OCI-LY7 (cell line): Measurements from ENCODE around the gene TBX2.

Experiments used
- CTCF ChIP-seq: fragments of 200-600 bp; sonication (generic); conservative IDR thresholded peaks from 2 replicates; pipeline ENCODE4 v1.5.1; 2014; ENCODE audit warnings: mild to moderate bottlenecking, antibody characterized with exemption, low read length, moderate library complexity, mixed read lengths
- EZH2phosphoT487 ChIP-seq: fragments of 200-600 bp; sonication (generic); IDR thresholded peaks from 2 replicates; pipeline ENCODE4 v1.6.1; 2018; ENCODE audit warnings: low read depth, borderline replicate concordance, mild to moderate bottlenecking, mixed run types, antibody characterized with exemption, low read length, moderate library complexity, mixed read lengths

GRCh38 chr17:61440697-61441096, 41.1 kb downstream of the TBX2 start:
- no peak for TF ChIP-seq CTCF
- no peak for TF ChIP-seq EZH2phosphoT487
